Subcutaneous preadipocyte (primary cell): ENCODE data around the gene PPP3CB. TPM values are rescaled to one million over a fixed set of nuclear protein-coding genes. Genes with fewer than 3 reads are reported as not detected.

ENCODE experiments used
- small RNA-seq: library from RNA; depleted of rRNA; stranded (forward); fragments of <200 nt; gene quantifications from one replicate; pipeline ENCODE3, GENCODE V24; 2012
- total RNA-seq: library from RNA; depleted of rRNA; stranded (reverse); fragments of >200 nt; gene quantifications from 2 replicates; pipeline ENCODE4 v1.2.3, GENCODE V29; 2012

Gene PPP3CB
- 23.3 and 25.7 TPM in 2 replicates for total RNA-seq

DNA sequence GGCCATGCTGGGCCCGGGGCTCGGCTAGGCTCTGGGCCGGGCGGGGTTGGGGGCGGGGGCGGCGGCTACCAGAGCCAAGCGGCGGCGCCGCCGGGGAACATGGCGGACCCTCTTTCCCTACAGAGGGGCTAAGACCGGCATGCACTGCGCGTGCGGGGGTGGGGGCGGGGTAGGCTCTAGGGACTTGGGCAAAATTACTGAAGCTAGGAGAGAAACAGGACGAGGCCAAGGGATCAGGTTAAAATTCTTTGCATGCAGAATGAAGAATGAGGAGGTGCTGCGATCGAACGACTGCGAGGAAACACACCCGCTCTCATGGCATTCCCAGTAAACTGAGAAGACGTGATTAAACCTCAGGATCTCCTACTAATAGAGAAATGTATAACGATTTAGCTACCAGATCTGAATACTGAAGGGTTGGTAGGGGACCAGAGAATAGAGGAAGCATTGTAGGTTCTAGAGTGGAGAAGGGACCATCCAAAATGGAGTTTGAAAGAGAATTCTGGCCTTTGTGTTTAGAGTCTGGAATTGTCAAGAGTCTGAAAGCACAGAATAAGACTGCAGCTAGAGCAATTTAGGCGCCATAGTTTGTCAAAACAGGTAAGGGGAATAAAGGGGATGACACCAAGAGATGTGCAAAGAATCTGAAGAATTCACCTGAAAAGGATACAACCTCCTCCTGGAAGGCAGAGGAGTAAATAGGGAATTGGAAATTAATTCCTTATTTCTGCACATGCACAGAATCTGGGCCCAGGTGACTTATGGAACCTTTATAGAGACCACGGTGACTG lies at the start of gene PPP3CB:
Gene PPP3CB, minus strand, starts transcription at position 141 of the 791 bp plus-strand sequence. Its CDS starts 135 bp downstream, at position 6.

GRCh38 chr10:73433538-73433867 lies 62.3 kb downstream of the PPP3CB start, which contains the start of gene MSS51:
Gene MSS51 (minus strand): TSS chr10:73433561. CDS start chr10:73428284, 5,277 bp downstream.

GRCh38 chr10:73413528-73414229 lies 82.1 kb downstream of the PPP3CB start, which contains the start of gene ANXA7:
Gene ANXA7 (minus strand): TSS chr10:73414058. CDS start chr10:73400856, 13,202 bp downstream.

Small RNA genes lying within 50 kb of the gene (small RNA-seq; reads per million reads assigned to genes)
- gene RNU6-883P, result not detected

Other genes with a start within 250 kb of the PPP3CB start
- 24.6 and 35.8 TPM in 2 replicates for gene DNAJC9, start 248.8 kb downstream of the PPP3CB start, total RNA-seq
- 73.5 and 93.4 TPM in 2 replicates for gene MRPS16, start 243.4 kb downstream of the PPP3CB start, total RNA-seq
- gene CFAP70, start 137.2 kb downstream of the PPP3CB start, total RNA-seq, result 0.39 and 0.73 TPM in 2 replicates
- 116 and 146 TPM in 2 replicates for gene ANXA7, start 82.0 kb downstream of the PPP3CB start, total RNA-seq
- 1.5 and 2.5 TPM in 2 replicates for gene MSS51, start 62.5 kb downstream of the PPP3CB start, total RNA-seq
- gene USP54, start 95.3 kb upstream of the PPP3CB start, total RNA-seq, result 8.1 and 10.4 TPM in 2 replicates
- gene MYOZ1, start 145.4 kb upstream of the PPP3CB start, total RNA-seq, result not detected in 2 replicates
- under 0.01 TPM in 1 of 2 replicates, not detected in the other for gene SYNPO2L, start 160.0 kb upstream of the PPP3CB start, total RNA-seq
- gene AGAP5, start 202.1 kb upstream of the PPP3CB start, total RNA-seq, result 3.3 and 5.5 TPM in 2 replicates
- gene SEC24C, start 248.3 kb upstream of the PPP3CB start, total RNA-seq, result 32.7 and 56.3 TPM in 2 replicates